Activated CD4-positive, alpha-beta T cell treated with anti-CD3 and anti-CD28 coated beads, Interleukin-2, Interleukin-6, amounts not matched to agents 100 ng/mL and 50 ng/mL, durations not matched to agents 16 hours and 8 hours (primary cell): ENCODE results near the gene PEX14.

Experiments used
- DNase-seq: peaks from one replicate; pipeline ENCODE4 v3.0.0-alpha.2; 2020

The PEX14 gene

GRCh38 chr1:10553118-10553517, 78.4 kb downstream of the PEX14 start:
- DNase-seq = no peak

- no peak for DNase-seq
These were observed 81.1 kb downstream of the PEX14 start for GRCh38 chr1:10555635-10556429.

GRCh38 chr1:10556430-10557005, 81.8 kb downstream of the PEX14 start:
- DNase-seq = no peak

GRCh38 chr1:10557714-10558113, 83.0 kb downstream of the PEX14 start:
- DNase-seq = no peak

GRCh38 chr1:10559386-10559785, 84.6 kb downstream of the PEX14 start:
- no peak for DNase-seq

- DNase-seq = no peak
These were observed 86.7 kb downstream of the PEX14 start for GRCh38 chr1:10561497-10561896.

- peak; percentile 19 for DNase-seq
These were observed 87.2 kb downstream of the PEX14 start for GRCh38 chr1:10561955-10562354.

GRCh38 chr1:10564063-10564462, 89.3 kb downstream of the PEX14 start:
- no peak for DNase-seq

GRCh38 chr1:10569531-10569930, 94.8 kb downstream of the PEX14 start:
- DNase-seq = no peak

- no peak for DNase-seq
These were observed 100.9 kb downstream of the PEX14 start for GRCh38 chr1:10575616-10576015.

GRCh38 chr1:10578070-10578469, 103.3 kb downstream of the PEX14 start:
- no peak for DNase-seq

- no peak for DNase-seq
These were observed 108.9 kb downstream of the PEX14 start for GRCh38 chr1:10583641-10584040.

GRCh38 chr1:10585242-10585641, 110.5 kb downstream of the PEX14 start:
- DNase-seq = no peak

- DNase-seq = no peak
These were observed 111.4 kb downstream of the PEX14 start for GRCh38 chr1:10586125-10586524.

- no peak for DNase-seq
These were observed 113.9 kb downstream of the PEX14 start for GRCh38 chr1:10588640-10589039.

- no peak for DNase-seq
These were observed 114.3 kb downstream of the PEX14 start for GRCh38 chr1:10589074-10589473.

GRCh38 chr1:10591010-10591409, 116.3 kb downstream of the PEX14 start:
- no peak for DNase-seq

- DNase-seq = no peak
These were observed 117.6 kb downstream of the PEX14 start for GRCh38 chr1:10592373-10592772.

GRCh38 chr1:10593750-10594149, 119.0 kb downstream of the PEX14 start:
- no peak for DNase-seq

GRCh38 chr1:10594595-10595223, 120.0 kb downstream of the PEX14 start:
- no peak for DNase-seq

GRCh38 chr1:10596780-10597179, 122.0 kb downstream of the PEX14 start:
- no peak for DNase-seq

- DNase-seq = no peak
These were observed 123.0 kb downstream of the PEX14 start for GRCh38 chr1:10597492-10598388.

- no peak for DNase-seq
These were observed 123.6 kb downstream of the PEX14 start for GRCh38 chr1:10598389-10598702.
